ENCODE measurements around the gene SLC4A4.
"Not testable (repeated sequence)": the region's sequence is repeated elsewhere in the genome, so short reads cannot be mapped to it uniquely, and the experiment has no call there.

The SLC4A4 gene

DNA sequence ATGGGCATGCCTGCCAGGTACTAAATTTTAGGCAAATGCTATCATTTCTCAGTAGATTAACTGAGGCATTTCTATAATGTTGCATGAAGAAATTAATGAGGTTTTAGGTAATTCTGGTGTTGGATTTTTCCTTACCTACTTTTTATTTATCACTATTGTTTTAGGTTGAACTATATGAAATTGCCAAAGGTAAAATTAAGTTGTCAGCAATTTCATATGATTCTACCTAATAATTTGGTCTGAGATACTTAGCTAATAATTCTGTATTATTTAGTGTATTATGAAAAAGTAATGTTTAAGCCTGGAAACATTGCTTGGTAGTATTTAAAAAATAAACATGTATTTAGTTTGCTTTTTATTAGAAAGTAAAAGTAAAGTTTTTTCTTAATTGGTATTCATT lies 22.7 kb downstream of the SLC4A4 start:
- no peak for DNase-seq

DNA sequence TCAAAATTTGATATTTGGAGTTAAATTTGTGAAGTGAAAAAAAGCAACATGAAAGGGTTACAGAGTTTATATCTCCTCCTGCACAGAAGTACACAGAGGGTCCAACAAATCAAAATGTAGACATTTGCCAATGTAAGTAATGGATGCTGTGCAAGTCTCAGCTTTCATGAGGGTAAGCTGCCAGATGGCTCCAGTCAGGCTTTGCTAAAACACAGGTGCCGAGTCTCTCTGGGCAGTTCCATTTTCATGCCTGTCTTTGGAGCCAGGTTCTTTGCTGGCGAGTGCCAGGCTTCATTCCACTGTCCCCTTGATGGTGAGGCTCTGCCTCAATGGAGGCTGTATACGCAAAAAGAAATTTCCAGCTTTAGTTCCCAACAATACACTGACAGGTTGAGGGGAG lies 27.9 kb downstream of the SLC4A4 start:
- no peak for DNase-seq

DNA sequence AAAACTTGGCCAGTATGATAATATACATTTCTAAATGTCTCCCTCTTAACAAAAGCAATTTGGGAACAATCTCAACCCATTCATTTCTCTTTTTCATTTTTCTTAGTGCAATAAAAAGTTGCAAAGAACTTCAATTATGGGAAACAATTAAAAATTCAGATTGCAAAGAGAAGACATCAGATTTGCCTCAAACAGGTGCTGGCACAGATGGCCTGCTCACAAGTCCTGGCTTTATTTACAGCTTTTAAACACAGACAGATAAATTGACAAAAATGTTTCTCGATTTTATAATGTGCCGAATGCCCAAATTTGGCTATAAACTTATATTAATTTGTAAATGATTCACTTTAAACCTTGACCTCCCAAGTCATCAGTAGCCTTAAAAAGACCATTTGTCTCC lies 28.7 kb downstream of the SLC4A4 start:
- no peak for DNase-seq

DNA sequence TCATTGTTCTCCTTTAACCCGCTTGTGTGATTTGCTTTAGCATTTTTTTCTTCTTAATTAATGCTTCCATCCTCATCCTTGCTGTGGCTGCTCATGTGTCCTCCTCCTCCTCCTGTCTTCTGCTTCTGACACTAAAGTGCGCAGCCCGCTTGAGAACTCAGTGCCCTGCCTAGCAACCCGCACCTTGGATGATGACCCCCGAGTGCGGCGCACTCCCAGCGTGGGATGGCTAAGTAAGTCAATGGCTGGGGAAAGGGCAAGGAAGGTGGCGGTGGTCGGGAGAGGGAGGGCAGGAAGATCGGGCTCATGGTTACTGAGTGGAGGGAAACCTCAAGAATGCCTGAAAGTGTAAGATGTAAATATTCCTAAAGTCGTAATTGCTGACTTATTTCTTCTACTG lies 30.1 kb downstream of the SLC4A4 start:
- no peak for DNase-seq

DNA sequence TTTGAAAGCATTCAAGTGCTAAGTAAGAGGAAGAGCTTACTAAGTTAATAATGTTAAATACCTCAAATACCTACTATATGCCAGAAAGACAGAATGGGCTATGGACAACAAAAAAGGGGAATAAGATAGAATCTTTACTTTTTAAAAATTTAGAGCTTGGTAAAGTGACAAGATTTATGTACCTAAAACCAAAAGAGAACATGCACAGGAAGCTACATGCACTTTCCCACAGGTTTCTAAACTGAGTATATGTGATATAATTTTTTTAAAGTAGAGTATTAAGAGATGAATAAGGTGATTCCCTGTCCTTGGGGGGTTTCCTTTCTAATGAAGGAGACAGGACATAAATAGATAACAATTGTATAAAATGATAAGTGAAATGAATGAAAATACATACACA lies 30.7 kb downstream of the SLC4A4 start:
- DNase-seq = no peak

DNA sequence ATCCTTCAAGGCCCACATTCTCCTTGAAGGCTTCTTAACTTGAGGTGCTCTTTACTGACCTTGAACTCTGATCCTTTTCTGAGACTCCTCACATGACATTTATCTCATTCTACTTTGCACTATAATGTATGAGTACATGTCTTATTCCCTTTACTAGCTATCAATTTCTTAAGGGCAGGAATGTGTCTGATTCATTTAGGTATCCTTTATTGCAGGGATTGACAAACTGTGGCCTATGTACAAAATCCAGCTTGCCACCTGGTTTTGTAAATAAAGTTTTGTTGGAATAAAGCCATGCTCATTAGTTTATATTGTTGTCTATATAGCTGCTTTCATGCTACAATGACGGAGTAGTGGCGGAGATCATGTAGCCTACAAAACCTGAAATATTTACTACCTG lies 36.7 kb downstream of the SLC4A4 start:
- no peak for DNase-seq

DNA sequence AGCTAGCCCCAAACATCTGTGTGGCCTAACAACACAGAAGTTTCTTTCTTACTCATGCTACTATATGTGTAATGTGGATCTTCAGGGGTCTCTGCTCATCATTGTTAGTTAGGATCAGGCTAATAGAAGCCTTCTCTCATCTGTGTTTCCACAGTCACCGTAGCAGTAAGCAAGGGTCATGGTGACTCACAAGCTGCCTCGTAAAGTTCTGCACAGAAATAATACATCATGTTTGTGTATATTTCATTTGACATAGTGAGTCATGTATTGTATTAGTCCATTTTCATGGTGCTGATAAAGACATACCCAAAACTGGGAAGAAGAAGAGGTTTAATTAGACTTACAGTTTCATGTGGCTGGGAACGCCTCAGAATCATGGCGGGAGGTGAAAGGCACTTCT lies 38.7 kb downstream of the SLC4A4 start:
- DNase-seq = no peak

DNA sequence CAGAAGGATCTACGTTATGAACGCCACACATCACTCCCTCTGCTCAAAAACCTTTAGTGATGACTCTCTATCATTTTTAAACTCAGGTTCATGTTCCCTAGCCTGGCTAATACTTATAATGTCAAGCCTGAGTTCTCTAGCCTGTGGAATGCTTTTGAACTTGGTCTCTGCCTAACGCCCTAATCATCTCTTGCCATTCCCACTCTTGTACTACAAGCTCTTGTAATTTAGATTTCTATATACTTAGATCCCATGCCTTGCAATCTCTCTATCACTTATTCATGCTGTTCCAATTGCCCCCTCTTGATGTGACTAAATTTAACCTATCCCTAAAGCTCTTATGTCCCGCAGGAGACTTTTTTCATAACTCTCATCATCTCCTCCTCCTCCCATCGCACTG lies 40.3 kb downstream of the SLC4A4 start:
- no peak for DNase-seq

DNA sequence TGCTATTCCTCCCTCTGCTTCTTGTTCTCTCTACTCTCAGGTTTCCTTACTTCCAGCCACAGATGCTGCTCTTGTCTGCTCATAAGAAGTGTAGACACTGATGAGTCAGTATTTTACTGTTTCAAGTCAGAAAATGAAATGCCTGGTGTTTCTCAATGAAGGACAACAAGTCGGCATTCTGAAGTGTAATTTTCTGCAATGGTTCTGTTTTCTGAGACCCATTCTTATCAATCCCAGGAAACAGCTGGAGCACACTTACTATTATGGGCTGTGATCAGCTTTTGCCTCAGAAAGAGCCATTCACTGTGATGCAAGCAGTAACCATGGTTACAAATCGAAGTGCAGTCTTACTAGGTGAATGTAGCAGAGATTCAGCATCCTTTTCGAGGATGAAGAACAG lies 42.0 kb downstream of the SLC4A4 start:
- no peak for DNase-seq

DNA sequence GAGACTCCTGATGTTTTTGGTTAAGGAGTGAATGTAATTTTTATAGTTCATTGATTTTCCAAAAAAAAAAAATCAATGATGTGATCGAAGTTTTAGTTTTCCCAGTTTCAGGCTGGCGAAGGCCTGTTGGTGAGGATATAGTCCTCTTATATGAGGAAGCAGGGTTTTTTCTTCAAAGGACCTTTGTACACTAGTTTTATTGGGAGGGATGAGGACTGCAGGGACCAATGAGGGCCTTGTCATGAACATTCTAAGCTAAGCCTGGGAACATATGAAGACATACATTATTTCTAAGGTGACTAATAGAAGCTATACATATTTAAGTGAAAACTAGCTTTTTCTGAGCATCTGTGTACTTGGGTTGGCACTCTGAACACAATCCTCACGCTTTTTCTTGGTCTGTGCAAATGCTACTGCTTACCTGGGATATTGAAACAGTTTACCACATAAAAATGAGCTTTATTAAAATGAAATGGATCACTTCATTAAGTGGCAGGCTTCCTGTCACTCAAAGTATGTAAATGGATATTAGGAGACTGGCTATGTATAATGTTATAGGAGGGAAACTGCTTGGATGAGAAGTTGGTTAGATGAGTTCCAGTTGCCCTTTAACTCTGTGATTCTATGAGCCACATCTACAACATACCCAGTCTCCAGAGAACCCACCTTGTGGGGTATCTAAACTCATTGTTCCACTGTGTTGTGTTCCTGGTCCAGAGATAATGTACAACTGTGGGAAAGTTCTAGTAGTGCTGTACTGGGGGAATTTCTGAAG lies 43.5 kb downstream of the SLC4A4 start:
- no peak for DNase-seq

DNA sequence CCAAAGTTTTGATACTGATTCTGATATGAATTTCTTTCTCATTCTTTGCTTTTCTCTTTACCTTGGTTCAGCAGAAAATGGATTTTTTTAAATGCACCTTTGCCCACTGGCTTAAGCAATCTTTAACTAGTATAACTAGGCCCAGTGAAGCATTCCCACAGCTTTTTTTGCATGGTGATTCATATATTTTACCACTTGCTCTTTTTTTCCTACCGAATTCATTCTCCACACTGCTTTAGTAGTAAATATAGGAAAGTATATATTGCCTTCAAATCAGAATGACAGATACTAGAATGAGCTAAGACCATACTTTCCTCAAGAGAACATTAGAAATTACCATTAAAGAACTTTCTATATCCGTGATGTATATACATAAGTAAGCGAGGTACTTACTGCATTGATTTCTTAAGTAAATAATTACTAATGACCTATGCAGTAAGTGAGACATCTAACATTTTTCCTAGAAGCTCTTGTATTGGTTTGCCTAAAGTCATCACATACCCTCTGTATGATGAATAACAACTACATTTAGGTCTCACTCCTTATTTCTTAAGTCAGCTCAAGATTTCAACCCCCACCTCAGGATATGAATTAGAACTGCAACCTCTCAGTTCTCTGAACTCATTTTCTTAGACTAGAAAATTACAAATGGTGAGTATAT lies 44.2 kb downstream of the SLC4A4 start:
- DNase-seq = no peak

DNA sequence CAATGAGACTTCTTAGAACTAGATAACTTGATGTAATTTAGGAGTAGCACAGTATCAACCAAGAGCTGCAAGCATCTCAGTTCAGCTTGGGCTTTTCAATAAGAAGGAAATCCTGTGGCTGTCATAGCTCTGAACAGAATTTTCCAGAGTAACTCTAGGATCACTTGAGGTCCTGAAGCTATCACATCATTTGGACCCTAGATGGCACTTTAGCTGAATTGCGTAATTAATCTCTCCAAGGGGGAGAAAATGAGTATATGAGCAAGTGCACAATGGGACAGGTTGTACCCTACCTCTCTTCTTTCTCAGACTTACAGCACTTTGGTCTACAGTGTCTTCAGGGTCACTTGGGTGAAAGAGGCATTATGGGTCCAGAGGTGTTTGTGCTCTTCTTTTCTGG lies 45.2 kb downstream of the SLC4A4 start:
- no peak for DNase-seq

DNA sequence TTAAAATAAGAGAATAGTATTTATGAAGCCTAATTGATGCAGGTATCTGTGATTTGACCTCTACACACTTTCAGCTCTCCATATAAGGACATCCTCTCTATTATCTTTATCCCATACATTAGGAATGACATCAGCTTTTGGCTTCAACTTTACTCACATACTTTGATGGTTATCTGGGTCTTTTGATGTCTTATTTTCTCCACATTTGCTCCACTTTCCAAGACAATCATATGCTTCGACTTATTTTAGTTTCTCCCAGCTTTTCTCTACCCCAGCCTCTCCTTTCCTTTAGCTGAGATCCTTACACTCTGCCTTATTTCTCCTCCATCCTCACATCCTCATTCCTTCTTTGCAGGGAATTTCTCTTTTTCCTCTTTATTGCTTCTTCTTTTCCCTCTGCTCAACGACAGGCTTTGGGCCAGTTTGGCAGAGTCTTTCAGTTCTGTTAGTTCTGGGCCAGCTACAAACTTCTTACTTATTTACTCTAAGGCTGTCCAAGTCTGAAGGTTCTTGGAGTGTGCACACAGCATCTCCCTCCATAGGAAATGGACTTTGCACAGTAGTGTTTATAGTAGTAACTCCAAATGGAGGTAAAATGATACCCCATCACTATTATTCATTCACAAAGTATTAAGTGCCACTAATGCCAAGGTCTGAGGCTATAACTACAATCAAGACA lies 50.5 kb downstream of the SLC4A4 start:
- no peak for DNase-seq

DNA sequence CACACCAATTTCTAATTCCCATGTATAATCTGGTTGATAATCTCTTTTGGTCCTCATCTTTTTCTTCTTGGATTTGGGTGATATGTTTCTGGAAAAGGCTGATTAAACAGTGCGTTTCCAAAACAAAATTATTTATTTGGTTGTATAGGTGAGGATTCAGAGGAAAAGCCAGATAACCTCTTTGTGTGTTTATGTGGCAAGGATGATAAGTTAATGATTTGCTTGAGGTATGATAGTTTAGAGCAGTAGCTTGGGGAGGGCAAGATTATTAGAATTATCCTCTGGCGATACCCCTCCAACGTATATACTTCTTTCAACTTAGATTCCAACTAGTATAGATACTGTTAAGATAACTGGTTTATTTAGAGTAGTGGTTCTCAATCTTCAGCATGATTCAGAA lies 53.3 kb downstream of the SLC4A4 start:
- no peak for DNase-seq

DNA sequence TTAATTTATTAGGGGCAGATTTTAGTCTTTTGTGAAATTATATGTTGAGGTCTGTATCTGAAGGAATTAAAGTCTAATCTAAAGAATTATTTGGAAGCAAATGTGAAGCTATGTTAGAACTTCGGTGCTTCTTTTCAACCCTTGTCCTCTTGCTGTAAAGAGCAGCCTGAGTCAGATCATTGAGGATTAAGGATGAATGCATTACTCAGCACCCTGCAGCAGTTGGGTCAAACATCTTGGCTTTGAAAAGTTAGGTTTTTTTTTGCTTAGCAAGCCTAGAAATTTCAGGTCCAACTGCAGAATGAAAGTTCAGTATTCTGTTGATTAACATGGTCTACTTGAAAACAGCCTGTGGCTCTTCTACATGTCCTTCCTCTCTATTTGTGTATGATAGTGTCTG lies 57.6 kb downstream of the SLC4A4 start:
- DNase-seq = no peak

DNA sequence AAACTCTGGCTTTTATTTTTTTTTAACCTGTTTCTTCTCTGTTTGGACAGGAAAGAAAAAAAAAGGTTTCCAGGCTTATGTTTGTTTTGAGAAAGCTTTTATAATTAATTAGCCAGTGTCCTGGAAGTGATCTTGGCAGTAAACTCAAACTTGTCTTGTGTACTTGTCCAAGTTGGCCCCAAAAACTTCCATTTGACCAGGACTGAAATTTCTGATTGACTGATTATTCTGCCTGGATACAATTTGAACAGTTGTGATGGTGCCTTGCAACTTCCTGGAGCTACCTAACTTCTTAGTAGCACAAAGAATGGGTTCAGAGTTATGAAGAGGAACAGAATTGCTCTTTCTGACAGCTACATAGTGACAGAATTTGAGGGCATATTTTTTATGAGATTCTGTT lies 62.0 kb downstream of the SLC4A4 start:
- no peak for DNase-seq

DNA sequence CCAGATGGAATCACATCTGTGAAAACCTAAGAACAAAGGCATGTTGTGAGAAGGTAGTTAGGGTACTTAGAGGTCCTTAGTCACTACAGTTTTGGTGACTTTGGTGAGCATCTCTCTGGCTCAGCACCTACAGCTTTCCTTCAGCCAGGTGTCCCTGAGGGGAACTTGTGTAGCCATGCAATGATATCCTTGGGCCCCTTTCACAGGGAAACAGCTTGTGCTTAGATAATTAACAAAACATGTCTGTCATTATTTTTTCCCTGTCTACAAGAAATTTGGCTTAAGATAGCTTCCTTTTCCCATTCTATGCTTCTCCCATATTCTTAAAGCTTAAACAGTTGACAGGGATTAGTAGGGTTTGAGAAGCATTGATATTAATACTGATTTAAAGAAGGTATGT lies 63.8 kb downstream of the SLC4A4 start:
- no peak for DNase-seq

DNA sequence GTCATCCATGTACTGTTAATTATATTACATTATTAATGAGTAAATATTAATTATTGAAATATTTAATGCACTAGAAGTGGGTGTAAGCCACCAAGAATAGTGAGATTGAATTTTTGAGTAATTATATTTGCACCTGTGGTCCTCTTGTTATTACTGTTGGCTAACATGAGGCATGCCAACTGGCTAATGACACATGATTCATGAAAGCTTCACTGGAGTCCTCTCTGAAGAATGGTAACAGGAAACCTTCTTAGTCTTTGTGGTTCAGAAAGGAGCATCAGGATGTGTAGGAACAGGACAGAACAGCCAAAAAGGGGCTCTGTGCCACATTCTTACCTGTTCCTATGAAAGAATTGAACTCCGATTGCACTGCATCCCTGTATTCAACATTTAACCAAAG lies 65.2 kb downstream of the SLC4A4 start:
- DNase-seq = no peak

DNA sequence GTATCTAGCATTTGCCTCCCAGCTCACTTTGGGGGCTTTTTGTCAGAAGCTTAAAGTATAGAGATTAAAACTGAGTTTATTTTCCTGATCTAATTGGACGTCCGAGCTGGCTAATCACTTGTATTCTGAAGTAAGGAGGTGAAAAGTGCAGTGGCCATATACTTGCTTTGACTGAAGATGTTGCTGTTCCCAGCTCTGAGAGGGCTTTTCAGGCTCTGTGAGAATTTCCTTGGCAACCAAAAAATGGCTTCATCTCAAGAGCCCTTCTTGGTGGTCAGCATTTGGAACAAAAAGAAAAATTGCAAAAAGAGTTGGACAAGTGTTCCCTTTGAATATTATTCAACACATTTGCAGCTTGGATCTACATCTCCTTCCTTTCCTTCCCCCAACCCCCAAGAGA lies 67.0 kb downstream of the SLC4A4 start:
- no peak for DNase-seq

DNA sequence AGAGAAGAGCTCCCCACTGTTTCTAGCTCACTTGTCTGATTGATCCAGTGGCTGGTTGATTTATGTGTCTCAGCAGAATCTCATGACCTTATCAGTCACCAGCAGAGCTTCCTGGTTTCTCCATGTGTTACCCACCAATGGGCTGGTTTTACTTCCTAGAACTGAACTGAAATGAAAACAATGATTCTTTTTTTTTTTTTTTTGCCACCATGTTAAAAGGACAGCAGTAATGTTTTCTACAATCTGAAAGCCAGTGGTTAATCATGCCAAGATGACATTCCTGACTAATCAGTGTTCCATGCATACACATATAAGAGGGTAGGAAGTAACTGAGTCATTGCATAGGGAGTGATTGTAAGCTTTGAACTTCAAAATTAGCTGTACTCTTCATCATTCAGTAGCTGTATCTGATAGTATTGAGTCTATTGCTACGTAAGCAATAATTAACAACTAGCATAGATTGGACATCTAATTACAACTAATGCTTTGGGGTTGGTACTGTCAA lies 67.7 kb downstream of the SLC4A4 start:
- no peak for DNase-seq

DNA sequence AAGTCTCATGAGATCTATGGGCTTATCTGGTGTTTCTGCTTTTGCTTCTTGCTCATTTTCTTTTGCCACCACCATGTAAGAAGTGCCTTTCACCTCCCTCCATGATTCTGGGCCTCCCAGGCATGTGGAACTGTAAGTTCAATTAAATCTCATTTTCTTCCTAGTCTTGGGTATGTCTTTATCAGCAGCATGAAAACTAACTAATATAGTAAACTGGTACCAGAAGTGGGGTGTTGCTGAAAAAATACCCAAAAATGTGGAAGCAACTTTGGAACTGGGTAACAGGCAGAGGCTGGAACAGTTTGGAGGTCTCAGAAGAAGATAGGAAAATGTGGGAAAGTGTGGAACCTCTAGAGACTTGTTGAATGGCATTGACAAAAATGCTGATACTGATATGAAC lies 70.1 kb downstream of the SLC4A4 start:
- not testable (repeated sequence) for DNase-seq

DNA sequence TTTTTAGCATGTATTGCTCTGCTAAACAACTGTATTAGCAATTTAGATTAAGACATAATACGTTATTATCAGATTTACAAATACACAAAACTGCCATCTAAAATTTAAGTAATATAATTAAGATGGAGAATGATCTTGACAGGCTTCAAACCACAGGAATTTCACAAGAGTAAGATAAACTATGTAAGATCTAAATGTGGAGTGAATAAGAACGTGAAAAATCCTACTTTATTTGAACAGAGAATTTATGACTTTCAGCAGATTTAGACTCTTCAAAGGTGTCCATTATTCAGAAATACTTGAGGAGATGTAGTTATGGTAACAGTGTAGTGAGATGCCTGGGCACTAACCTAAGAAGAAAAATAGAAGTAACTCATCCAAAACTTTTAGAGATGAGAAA lies 73.2 kb downstream of the SLC4A4 start:
- no peak for DNase-seq

DNA sequence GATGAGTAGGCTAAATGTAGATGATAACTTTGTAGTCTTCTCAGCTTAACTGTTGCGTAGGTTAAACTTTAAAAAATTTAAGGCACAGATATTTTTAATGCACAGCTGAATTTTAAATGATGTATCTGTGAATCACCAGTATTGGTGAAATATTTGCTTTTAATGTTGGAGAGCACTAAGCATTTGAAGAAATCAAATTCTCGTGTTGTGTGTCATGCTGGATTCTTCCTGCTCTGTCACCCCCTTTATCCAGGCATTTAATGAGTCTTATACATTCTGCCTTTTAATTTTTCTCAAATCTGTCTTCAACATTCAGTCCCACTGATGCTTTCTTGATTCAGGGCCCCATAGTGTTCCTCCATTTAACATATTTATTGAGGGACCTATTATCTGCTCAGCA lies 76.7 kb downstream of the SLC4A4 start:
- DNase-seq = no peak

DNA sequence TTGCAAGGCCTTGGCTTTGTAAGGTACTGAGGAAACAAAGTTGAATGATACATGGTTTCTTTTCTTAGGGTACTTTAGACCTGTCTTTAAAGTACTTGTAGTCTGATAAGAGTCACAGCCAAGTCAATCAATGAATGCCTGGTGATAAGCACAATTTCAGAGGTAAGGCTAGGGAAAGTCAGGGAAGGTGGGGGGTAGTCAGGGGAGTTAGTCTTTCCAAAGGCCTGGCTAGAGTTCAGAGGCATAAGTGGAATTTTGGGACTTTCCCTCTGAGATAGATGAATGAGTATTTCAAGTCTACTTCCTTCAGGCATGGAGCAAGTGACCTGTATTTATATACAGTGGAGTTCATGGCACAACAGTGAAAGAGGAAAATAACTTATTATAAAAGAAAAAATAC lies 78.3 kb downstream of the SLC4A4 start:
- DNase-seq = no peak

Data from stimulated activated CD4-positive, alpha-beta T cell treated with anti-CD3 and anti-CD28 coated beads, Interleukin-4, amount 100 ng/mL, for 4 hours (primary cell).